HUDEP-2 (cell line): ENCODE measurements around the gene INAFM1.
"Not testable (repeated sequence)": the region's sequence is repeated elsewhere in the genome, so short reads cannot be mapped to it uniquely, and the experiment has no call there.

Experiments used
- DNase-seq, 76 experiments: peaks; one replicate each; lab custom pipeline; 2025; ENCODE audit not compliant: unreplicated experiment in 76 of 76; lab: John Stamatoyannopoulos, UW

INAFM1 gene

DNA sequence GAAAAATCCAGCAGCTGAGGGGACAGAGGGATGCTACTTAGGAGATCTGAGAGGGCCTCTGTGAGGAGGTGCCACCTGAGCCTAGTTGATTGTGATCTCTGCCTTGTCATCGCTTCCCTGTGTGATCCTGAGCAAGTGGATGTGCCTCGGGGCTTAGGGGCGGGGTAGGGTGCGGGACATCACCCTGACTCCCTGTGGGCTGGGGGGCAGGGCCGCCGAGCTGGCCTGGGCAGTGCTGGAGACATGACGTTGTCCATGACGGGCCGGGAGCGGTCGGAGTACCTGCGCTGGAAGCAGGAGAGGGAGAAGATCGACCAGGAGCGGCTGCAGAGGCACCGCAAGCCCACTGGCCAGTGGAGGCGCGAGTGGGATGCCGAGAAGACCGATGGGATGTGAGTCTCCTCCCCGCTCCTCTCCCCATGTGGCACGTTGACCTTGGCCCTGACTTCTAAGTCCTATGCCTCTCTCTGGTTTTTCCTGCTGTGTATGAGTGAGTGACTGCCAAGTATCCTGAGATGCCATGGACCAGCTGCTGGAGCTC lies 8.2 kb upstream of the INAFM1 start:
- no peak for DNase-seq

DNA sequence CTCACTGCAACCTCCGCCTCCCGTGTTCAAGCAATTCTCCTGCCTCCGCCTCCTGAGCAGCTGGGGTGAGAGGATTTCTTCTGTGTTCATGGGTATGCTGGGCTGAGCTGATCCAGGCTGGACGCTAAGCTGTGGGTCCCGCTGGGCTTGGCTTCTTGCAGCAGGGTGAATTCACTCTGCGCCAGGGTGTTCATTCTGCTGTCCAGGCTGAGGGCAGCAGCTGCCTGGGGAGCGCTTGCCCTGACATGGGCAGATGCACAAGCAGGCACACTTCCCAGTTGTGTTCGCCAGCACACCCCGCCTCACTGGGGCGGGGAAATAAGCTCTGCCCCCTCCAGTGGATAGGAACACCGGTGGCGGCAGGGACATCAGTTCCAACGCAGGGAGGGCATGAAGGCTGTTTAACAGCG lies 7.3 kb upstream of the INAFM1 start:
- DNase-seq: no peak

GRCh38 chr19:47268028-47268427 lies 6.7 kb upstream of the INAFM1 start:
- no peak for DNase-seq

- DNase-seq: no peak
These were observed 5.1 kb upstream of the INAFM1 start for GRCh38 chr19:47269596-47269995.

DNA sequence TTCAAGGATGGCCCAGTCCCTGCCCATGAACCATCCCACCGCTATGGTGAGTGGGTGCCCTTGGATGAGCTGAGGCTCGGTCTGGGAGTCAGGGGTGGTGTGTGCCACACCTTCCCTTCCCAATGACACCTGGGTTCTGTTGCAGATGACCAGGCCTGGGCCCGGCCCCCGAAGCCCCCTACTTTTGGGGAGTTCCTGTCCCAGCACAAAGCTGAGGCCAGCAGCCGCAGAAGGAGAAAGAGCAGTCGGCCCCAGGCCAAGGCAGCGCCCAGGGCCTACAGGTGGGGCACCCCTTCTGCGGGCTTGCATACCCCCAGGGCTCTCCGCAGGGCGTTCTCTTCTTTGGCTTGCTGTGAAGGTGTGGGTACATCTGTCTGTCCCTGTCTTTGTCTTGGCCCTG lies 4.3 kb upstream of the INAFM1 start:
- no peak for DNase-seq

- no peak for DNase-seq
These were observed 2.7 kb upstream of the INAFM1 start for GRCh38 chr19:47271949-47272348.

DNA sequence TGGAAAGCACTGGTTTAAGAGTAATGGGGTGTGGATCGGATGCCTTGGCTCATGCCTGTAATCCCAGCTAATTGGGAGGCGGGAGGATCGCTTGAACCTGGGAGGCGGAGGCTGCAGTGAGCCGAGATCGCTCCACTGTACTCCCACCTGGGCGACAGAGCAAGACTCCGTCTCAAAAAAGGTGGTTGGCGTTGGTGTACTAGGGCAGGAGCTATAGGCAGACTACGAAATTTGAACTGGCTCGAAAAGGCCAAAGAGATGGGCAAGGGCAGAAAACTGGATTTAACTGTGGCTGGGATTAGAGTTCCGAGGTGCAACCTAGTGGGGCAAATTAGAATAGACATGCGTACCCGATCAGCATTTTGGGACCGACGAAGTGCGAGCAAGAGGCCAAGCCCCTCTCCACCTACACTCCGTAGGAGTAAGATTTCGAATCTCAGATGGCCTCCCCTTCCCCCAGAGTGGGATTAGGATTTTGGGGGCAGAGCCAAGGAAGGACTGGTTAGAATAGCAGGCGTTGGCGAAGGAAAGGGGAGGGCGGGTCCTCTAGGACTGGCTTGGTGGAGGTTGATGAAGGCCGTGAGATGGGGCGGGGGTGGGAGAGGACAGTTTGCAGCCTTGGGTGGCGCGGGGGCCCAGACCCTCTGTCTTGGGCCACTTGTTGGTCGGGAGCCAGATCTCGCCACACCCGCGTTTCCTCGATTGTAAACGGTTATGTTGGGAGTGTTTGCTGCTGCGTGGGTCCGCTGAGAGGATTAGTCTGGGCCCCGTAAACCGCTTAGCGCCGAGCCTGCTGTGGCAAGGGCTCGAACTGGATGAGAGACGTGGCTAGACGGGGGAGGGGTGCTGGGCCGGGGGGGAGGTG lies 2.0 kb upstream of the INAFM1 start:
- peak in 28 of 76 experiments; percentile 28 to 87 (median 52) for DNase-seq

GRCh38 chr19:47273313-47274070 lies 1.2 kb upstream of the INAFM1 start:
- DNase-seq: peak in 75 of 76 experiments; percentile 45 to 96 (median 89)

GRCh38 chr19:47274891-47275761 lies 441 bp downstream of the INAFM1 start:
- no peak for DNase-seq

- DNase-seq: no peak
These were observed 1.2 kb downstream of the INAFM1 start for GRCh38 chr19:47275791-47276461.

DNA sequence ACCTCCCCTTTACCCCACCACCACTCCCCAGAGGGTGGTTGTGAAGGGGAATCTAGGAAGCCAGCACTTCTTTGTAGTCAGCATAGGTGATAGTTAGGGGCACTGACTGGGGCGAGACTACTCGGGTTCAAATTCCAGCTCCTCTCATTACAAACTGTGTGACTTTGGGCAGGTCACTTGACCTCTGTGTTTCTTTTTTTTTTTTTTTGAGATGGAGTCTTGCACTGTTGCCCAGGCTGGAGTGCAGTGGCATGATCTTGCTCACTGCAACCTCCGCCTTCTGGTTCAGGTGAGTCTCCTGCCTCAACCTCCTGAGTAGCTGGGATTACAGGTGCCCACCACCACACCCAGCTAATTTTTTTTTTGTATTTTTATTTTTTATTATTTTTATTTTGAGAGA lies 1.8 kb downstream of the INAFM1 start:
- not testable (repeated sequence) for DNase-seq

- peak in 45 of 76 experiments; percentile 10 to 70 (median 39) for DNase-seq
These were observed 5.6 kb downstream of the INAFM1 start for GRCh38 chr19:47280183-47280797.

- DNase-seq: no peak
These were observed 8.8 kb downstream of the INAFM1 start for GRCh38 chr19:47283405-47284059.

GRCh38 chr19:47284324-47284899 lies 9.7 kb downstream of the INAFM1 start:
- peak in 44 of 76 experiments; percentile 6 to 84 (median 53) for DNase-seq

DNA sequence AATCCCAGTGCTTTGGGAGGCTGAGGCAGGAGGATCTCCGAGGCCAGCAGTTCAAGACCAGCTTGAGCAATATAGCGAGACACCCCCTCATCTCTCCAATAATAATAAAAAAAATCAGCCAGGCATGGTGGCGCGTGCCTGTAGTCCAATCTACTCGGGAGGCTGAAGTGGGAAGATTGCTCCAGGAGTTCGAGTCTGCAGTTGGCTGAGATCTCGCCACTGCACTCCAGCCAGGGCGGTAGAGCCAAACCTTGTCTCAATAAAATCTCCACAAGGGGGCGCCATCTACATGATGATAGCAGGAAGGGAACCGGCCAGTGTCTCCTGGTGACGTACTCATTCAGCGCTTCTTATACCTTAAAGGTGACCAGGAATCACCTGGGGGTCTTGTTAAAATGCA lies 21.4 kb downstream of the INAFM1 start:
- peak in 73 of 76 experiments; percentile 19 to 95 (median 75) for DNase-seq

- DNase-seq: not testable (repeated sequence)
These were observed 26.2 kb downstream of the INAFM1 start for GRCh38 chr19:47300867-47301266.

- DNase-seq: no peak
These were observed 27.6 kb downstream of the INAFM1 start for GRCh38 chr19:47302249-47302648.

DNA sequence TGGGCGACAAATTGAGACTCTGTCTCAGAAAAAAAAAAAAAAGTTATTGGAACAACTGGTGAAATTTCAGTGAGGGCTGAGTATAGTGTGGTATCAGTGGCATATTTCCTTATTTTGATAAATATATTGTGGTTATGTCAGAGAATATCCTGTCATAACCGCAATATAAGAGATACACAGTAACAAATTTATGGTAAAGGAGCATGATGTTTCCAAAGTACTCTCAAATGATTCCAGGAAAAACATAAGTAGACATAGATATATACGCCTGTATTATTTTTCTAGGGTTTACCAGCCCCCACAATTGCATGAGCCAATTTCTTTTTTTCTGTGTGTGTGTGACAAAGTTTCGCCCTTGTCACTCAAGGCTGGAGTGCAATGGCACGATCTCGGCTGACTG lies 29.3 kb downstream of the INAFM1 start:
- no peak for DNase-seq
